ENCODE measurements around the gene GRM1. TPM values are rescaled to one million over a fixed set of nuclear protein-coding genes. Genes with fewer than 3 reads are reported as not detected.
"Not testable (repeated sequence)": the region's sequence is repeated elsewhere in the genome, so short reads cannot be mapped to it uniquely, and the experiment has no call there.

GRM1 gene
- total RNA-seq, 6 experiments from 2014 or later = 0.07 TPM; not detected in 5

DNA sequence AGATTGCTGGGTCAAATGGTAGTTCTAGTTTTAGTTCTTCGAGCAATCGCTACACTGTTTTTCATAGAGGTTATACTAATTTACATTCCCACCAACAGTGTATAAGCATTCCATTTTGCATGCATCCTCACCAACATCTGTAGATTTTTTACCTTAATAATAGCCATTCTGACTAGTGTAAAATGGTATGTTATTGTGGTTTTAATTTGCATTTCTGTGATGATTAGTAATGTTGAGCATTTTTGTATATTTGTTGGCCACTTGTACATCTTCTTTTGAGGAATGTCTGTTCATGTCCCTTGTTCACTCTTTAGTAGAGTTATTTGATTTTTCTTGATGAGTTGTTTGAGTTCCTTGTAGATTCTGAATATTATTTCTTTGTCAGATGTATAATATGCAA lies 236.2 kb downstream of the GRM1 start:
- 88% methylated on average over 2 of the region's 2 CpGs for WGBS (ENCODE audit: insufficient coverage, low coverage, low lambda C conversion rate, missing lambda C conversion rate)
- ATAC-seq = no peak
- intact Hi-C loops (cut with DNase I) = no loop called here

GRCh38 chr6:146267447-146267846 lies 238.6 kb downstream of the GRM1 start:
- DNase-seq (no peak), ATAC-seq (no peak)
- Histone ChIP-seq H3K27ac (no peak overlapping the region), H3K27me3 (no peaks in the 10 kb centered on the region), H3K4me3 (no peak overlapping the region), H3K9me3 (no peaks in the 10 kb centered on the region), H3K36me3 (no peaks in the 10 kb centered on the region), H3K4me1 (no peaks in the 10 kb centered on the region)
- TF ChIP-seq POLR2A (IDR thresholded peaks at IDR 0.05) = no peak
- TF ChIP-seq, protein P1, sequence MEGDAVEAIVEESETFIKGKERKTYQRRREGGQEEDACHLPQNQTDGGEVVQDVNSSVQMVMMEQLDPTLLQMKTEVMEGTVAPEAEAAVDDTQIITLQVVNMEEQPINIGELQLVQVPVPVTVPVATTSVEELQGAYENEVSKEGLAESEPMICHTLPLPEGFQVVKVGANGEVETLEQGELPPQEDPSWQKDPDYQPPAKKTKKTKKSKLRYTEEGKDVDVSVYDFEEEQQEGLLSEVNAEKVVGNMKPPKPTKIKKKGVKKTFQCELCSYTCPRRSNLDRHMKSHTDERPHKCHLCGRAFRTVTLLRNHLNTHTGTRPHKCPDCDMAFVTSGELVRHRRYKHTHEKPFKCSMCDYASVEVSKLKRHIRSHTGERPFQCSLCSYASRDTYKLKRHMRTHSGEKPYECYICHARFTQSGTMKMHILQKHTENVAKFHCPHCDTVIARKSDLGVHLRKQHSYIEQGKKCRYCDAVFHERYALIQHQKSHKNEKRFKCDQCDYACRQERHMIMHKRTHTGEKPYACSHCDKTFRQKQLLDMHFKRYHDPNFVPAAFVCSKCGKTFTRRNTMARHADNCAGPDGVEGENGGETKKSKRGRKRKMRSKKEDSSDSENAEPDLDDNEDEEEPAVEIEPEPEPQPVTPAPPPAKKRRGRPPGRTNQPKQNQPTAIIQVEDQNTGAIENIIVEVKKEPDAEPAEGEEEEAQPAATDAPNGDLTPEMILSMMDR (IDR thresholded peaks at IDR 0.05) = no peak
- 65% methylated on average over 2 of the region's 18 CpGs for WGBS (ENCODE audit: insufficient coverage, low coverage, low lambda C conversion rate, missing lambda C conversion rate)
- intact Hi-C loops (cut with DNase I) = no loop called here

More for the DNA sequence above, 236.2 kb downstream of the GRM1 start:
- no peak for TF ChIP-seq POLR2A (IDR thresholded peaks at IDR 0.05)
- TF ChIP-seq, protein P1 (IDR thresholded peaks at IDR 0.05) = no peak
- Histone ChIP-seq H3K9me3 (no peaks in the 10 kb centered on the region), H3K27ac (no peak overlapping the region), H3K27me3 (no peaks in the 10 kb centered on the region), H3K4me1 (no peaks in the 10 kb centered on the region), H3K36me3 (no peaks in the 10 kb centered on the region), H3K4me3 (no peak overlapping the region)
- no peak for DNase-seq

DNA sequence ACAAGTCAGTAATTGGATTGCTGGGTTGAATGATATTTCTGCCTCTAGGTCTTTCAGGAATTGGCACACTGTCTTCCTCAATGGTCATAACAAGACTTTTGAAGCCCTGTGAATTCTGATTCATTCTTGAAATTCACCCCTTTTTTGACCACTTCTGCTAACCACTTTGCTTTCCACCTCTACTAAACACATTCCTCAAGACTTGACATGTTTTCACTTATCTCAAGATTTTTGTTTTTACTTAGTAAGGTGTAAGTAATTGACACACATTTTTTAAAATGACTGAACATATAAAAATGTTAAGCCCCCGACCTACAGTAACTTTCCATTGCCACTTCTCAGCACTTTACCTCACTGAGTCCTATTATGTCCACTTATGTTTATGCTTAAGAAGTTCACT lies 239.1 kb downstream of the GRM1 start:
- intact Hi-C loops (cut with DNase I) = no loop called here
- Histone ChIP-seq H3K9me3 (no peaks in the 10 kb centered on the region), H3K4me1 (no peaks in the 10 kb centered on the region), H3K36me3 (no peaks in the 10 kb centered on the region), H3K4me3 (no peak overlapping the region), H3K27me3 (no peaks in the 10 kb centered on the region), H3K27ac (no peak overlapping the region)
- no peak for ATAC-seq
- TF ChIP-seq, protein P1 (IDR thresholded peaks at IDR 0.05) = no peak
- no peak for TF ChIP-seq POLR2A (IDR thresholded peaks at IDR 0.05)
- WGBS (ENCODE audit: insufficient coverage, low coverage, low lambda C conversion rate, missing lambda C conversion rate) = 19% methylated on average over 1 of the region's 1 CpG
- no peak for DNase-seq

DNA sequence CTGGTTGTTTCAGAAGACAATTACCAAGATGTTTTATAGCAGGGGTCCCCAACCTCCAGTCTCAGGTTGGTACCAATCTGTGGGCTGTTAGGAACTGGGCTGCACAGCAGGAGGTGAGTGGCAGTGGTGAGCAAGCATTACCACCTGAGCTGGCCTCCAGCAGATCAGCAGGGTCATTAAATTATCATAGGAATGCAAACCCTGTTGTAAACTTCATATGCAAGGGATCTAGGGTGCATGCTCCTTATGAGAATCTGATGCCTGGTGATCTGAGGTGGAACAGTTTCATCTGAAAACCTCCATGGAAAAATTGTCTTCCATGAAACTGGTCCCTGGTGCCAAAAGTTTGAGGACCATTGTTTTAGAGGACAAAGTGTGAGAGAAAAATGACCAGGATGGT lies 240.6 kb downstream of the GRM1 start:
- no peak overlapping the region for H3K4me3 ChIP-seq
- H3K36me3 ChIP-seq = no peaks in the 10 kb centered on the region
- ATAC-seq (no peak), DNase-seq (no peak)
- TF ChIP-seq, protein P1 (IDR thresholded peaks at IDR 0.05) = no peak
- no peak for TF ChIP-seq POLR2A (IDR thresholded peaks at IDR 0.05)
- H3K27ac ChIP-seq = no peak overlapping the region
- H3K9me3 ChIP-seq = no peaks in the 10 kb centered on the region
- no peaks in the 10 kb centered on the region for H3K27me3 ChIP-seq
- H3K4me1 ChIP-seq = no peaks in the 10 kb centered on the region
- intact Hi-C loops (cut with DNase I) = no loop called here

DNA sequence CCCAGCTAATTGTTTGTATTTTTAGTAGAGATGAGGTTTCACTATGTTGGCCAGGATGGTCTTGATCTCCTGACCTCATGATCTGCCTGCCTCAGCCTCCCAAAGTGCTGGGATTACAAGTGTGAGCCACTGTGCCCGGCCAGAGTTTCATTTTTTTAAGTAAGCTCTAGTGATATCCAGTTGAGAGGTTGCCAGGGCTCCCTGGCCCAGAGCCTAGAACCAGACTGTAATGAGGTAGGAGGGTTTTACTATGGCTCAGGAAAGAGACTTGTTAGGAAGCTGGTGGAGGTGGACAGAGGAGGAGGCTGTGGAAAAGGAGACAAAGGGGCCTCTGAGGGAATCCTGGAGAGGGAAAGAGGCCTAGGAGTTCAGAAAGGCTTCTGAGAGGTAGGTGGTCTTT lies 242.3 kb downstream of the GRM1 start:
- H3K36me3 ChIP-seq; H3K4me3 ChIP-seq; H3K27me3 ChIP-seq; intact Hi-C loops (cut with DNase I); H3K9me3 ChIP-seq; H3K27ac ChIP-seq; H3K4me1 ChIP-seq: not testable (repeated sequence)
- peak in 1 of 4 donors; percentile 32 for ATAC-seq
- DNase-seq = peak in 1 of 3 donors; percentile 21
- WGBS (ENCODE audit: insufficient coverage, low coverage, low lambda C conversion rate, missing lambda C conversion rate) = 22% methylated on average over 1 of the region's 1 CpG
